DMS114 treated with DMSO at 0.1 percent for 48 hours (cell line): ENCODE data around the gene SSR3.

ENCODE experiments used
- DNase-seq: peaks from one replicate; lab custom pipeline; 2025; ENCODE audit not compliant: unreplicated experiment; lab: John Stamatoyannopoulos, UW

Gene SSR3

GRCh38 chr3:156493887-156494286 lies 61.0 kb downstream of the SSR3 start:
- DNase-seq: no peak

- no peak for DNase-seq
Measured at GRCh38 chr3:156492801-156493261, 62.1 kb downstream of the SSR3 start.

DNA sequence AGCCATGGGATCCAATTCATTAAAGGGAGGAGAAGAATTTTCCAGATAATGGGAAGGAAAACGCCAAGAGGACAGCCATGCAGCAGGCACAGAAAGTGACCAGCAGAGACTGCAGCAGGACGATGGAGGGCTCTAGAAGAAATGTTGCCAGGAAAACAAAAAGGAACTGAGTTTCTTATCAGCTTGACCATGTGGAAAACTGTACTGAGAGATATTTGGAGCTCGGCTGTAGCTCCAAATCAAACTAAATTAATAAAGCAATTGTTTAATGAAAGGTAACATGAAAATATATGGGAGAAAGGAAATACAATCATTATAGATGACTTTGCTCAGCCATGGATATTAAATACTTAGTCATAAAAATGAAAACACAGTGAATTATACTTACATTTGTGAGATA lies 63.7 kb downstream of the SSR3 start:
- DNase-seq: no peak
